Activated CD8-positive, alpha-beta memory T cell treated with anti-CD3 and anti-CD28 coated beads, Interleukin-2, amount 10 ng/mL, durations not matched to agents 7 days and 5 days (primary cell): ENCODE data around the gene BPIFB4. TPM values are rescaled to one million over a fixed set of nuclear protein-coding genes. Genes with fewer than 3 reads are reported as not detected.

Experiments
- ATAC-seq: fragments of 150-1000 bp; cut with Tn5 transposase; one replicate; pipeline ENCODE4 v1.10.0; 2021; ENCODE audit warnings: moderate library complexity
- CTCF ChIA-PET: fragments of 350-600 bp; sonication (Branson Sonifier 250); formaldehyde crosslinking; loops from one replicate; lab custom pipeline; 2021; ENCODE audit warnings: antibody characterized with exemption; lab: Charles Lee
- DNase-seq: peaks from one replicate; pipeline ENCODE4 v3.0.0-alpha.2; 2020
- H3K27ac Mint-ChIP-seq: one replicate; pipeline ENCODE4 v1.8.0; 2021; ENCODE audit warnings: mild to moderate bottlenecking, mixed read lengths
- H3K27me3 Mint-ChIP-seq: one replicate; pipeline ENCODE4 v1.8.0; 2021; ENCODE audit warnings: mixed read lengths
- H3K36me3 Mint-ChIP-seq: one replicate; pipeline ENCODE4 v1.8.0; 2021; ENCODE audit warnings: mild to moderate bottlenecking, mixed read lengths
- H3K4me1 Mint-ChIP-seq: one replicate; pipeline ENCODE4 v1.8.0; 2021; ENCODE audit warnings: mixed read lengths
- H3K4me3 Mint-ChIP-seq: one replicate; pipeline ENCODE4 v1.8.0; 2021; ENCODE audit warnings: mild to moderate bottlenecking, moderate library complexity, mixed read lengths
- H3K9me3 Mint-ChIP-seq: one replicate; pipeline ENCODE4 v1.8.0; 2022; ENCODE audit warnings: low read depth, mixed read lengths
- total RNA-seq, 2 experiments: library from RNA; stranded (reverse); gene quantifications; one replicate each; pipeline ENCODE4 v1.2.3, GENCODE V29; 2021

BPIFB4 gene
- total RNA-seq, 2 experiments from 2014 or later: not detected

- Mint-ChIP-seq H3K36me3 (no peaks in the 10 kb centered on the region), H3K4me3 (no peak overlapping the region), H3K27me3 (no peaks in the 10 kb centered on the region), H3K27ac (no peak overlapping the region), H3K9me3 (no peaks in the 10 kb centered on the region), H3K4me1 (no peaks in the 10 kb centered on the region)
- ATAC-seq (no peak), DNase-seq (no peak)
- CTCF ChIA-PET: no interaction called here
Measured at GRCh38 chr20:33065785-33066184, 13.7 kb upstream of the BPIFB4 start.

- DNase-seq (no peak), ATAC-seq (no peak)
- no peak overlapping the region for H3K4me3 Mint-ChIP-seq
- no peaks in the 10 kb centered on the region for H3K27me3 Mint-ChIP-seq
- no peaks in the 10 kb centered on the region for H3K4me1 Mint-ChIP-seq
- H3K9me3 Mint-ChIP-seq: no peaks in the 10 kb centered on the region
- CTCF ChIA-PET: interaction anchor here (1.0 kb wide), 1 partner anchor 166 kb away, joined by 4 read pairs; no protein-coding TSS in a partner anchor
- H3K36me3 Mint-ChIP-seq: no peaks in the 10 kb centered on the region
- H3K27ac Mint-ChIP-seq: no peak overlapping the region
Measured at GRCh38 chr20:33067806-33068205, 11.6 kb upstream of the BPIFB4 start.

GRCh38 chr20:33068251-33068939 lies 11.0 kb upstream of the BPIFB4 start:
- Mint-ChIP-seq H3K27ac (no peak overlapping the region), H3K36me3 (no peaks in the 10 kb centered on the region), H3K9me3 (no peaks in the 10 kb centered on the region), H3K4me1 (no peaks in the 10 kb centered on the region), H3K27me3 (no peaks in the 10 kb centered on the region), H3K4me3 (no peak overlapping the region)
- CTCF ChIA-PET: interaction anchor here (1.0 kb wide), 1 partner anchor 166 kb away, joined by 4 read pairs; no protein-coding TSS in a partner anchor
- ATAC-seq (no peak), DNase-seq (no peak)

GRCh38 chr20:33069673-33070072 lies 9.8 kb upstream of the BPIFB4 start:
- Mint-ChIP-seq H3K9me3 (no peaks in the 10 kb centered on the region), H3K4me1 (no peaks in the 10 kb centered on the region), H3K36me3 (no peaks in the 10 kb centered on the region), H3K4me3 (no peak overlapping the region), H3K27ac (no peak overlapping the region), H3K27me3 (no peaks in the 10 kb centered on the region)
- no peak for DNase-seq
- ATAC-seq: no peak
- CTCF ChIA-PET: no interaction called here

GRCh38 chr20:33070111-33071053 lies 9.1 kb upstream of the BPIFB4 start:
- no peak overlapping the region for H3K4me3 Mint-ChIP-seq
- no peak overlapping the region for H3K27ac Mint-ChIP-seq
- no peaks in the 10 kb centered on the region for H3K36me3 Mint-ChIP-seq
- no peaks in the 10 kb centered on the region for H3K4me1 Mint-ChIP-seq
- no peaks in the 10 kb centered on the region for H3K9me3 Mint-ChIP-seq
- no peaks in the 10 kb centered on the region for H3K27me3 Mint-ChIP-seq
- CTCF ChIA-PET: no interaction called here
- DNase-seq (no peak), ATAC-seq (no peak)

- no peaks in the 10 kb centered on the region for H3K36me3 Mint-ChIP-seq
- no peak overlapping the region for H3K4me3 Mint-ChIP-seq
- H3K4me1 Mint-ChIP-seq: no peaks in the 10 kb centered on the region
- no peak overlapping the region for H3K27ac Mint-ChIP-seq
- DNase-seq: no peak
- H3K27me3 Mint-ChIP-seq: no peaks in the 10 kb centered on the region
- H3K9me3 Mint-ChIP-seq: no peaks in the 10 kb centered on the region
- no peak for ATAC-seq
- CTCF ChIA-PET: interaction anchor here (0.6 to 1.0 kb wide), 2 partner anchors 228 to 389 kb away, joined by 3 read pairs; no protein-coding TSS in a partner anchor
Measured at GRCh38 chr20:33071198-33071597, 8.2 kb upstream of the BPIFB4 start.

GRCh38 chr20:33072362-33072761 lies 7.1 kb upstream of the BPIFB4 start:
- CTCF ChIA-PET: interaction anchor here (1.0 to 1.5 kb wide), 3 partner anchors 17 to 227 kb away, joined by 3 to 5 read pairs (median 3); no protein-coding TSS in a partner anchor
- no peak for DNase-seq
- no peak overlapping the region for H3K27ac Mint-ChIP-seq
- no peaks in the 10 kb centered on the region for H3K9me3 Mint-ChIP-seq
- no peaks in the 10 kb centered on the region for H3K27me3 Mint-ChIP-seq
- no peaks in the 10 kb centered on the region for H3K4me1 Mint-ChIP-seq
- no peaks in the 10 kb centered on the region for H3K36me3 Mint-ChIP-seq
- ATAC-seq: no peak
- no peak overlapping the region for H3K4me3 Mint-ChIP-seq

GRCh38 chr20:33072813-33073212 lies 6.6 kb upstream of the BPIFB4 start:
- Mint-ChIP-seq H3K36me3 (no peaks in the 10 kb centered on the region), H3K4me1 (no peaks in the 10 kb centered on the region), H3K27me3 (no peaks in the 10 kb centered on the region), H3K9me3 (no peaks in the 10 kb centered on the region), H3K4me3 (no peak overlapping the region), H3K27ac (no peak overlapping the region)
- DNase-seq: no peak
- CTCF ChIA-PET: interaction anchor here (1.2 to 1.5 kb wide), 2 partner anchors 16 to 171 kb away, joined by 3 to 5 read pairs; no protein-coding TSS in a partner anchor
- ATAC-seq: no peak

- no peak for ATAC-seq
- CTCF ChIA-PET: interaction anchor here (1.2 to 6.0 kb wide), 4 partner anchors 11 to 297 kb away, joined by 3 to 33 read pairs (median 4); no protein-coding TSS in a partner anchor
- no peaks in the 10 kb centered on the region for H3K36me3 Mint-ChIP-seq
- no peaks in the 10 kb centered on the region for H3K4me1 Mint-ChIP-seq
- no peaks in the 10 kb centered on the region for H3K27me3 Mint-ChIP-seq
- H3K27ac Mint-ChIP-seq: no peak overlapping the region
- no peak overlapping the region for H3K4me3 Mint-ChIP-seq
- H3K9me3 Mint-ChIP-seq: no peaks in the 10 kb centered on the region
- no peak for DNase-seq
Measured at GRCh38 chr20:33074675-33075074, 4.8 kb upstream of the BPIFB4 start.

- H3K27ac Mint-ChIP-seq: no peak overlapping the region
- no peaks in the 10 kb centered on the region for H3K36me3 Mint-ChIP-seq
- no peak for DNase-seq
- H3K4me1 Mint-ChIP-seq: no peaks in the 10 kb centered on the region
- no peaks in the 10 kb centered on the region for H3K27me3 Mint-ChIP-seq
- CTCF ChIA-PET: interaction anchor here (1.2 to 6.0 kb wide), 4 partner anchors 15 to 174 kb away, joined by 3 to 33 read pairs (median 6); no protein-coding TSS in a partner anchor
- no peaks in the 10 kb centered on the region for H3K9me3 Mint-ChIP-seq
- no peak for ATAC-seq
- no peak overlapping the region for H3K4me3 Mint-ChIP-seq
Measured at GRCh38 chr20:33075281-33075680, 4.2 kb upstream of the BPIFB4 start.

- Mint-ChIP-seq H3K4me1 (no peaks in the 10 kb centered on the region), H3K27ac (no peak overlapping the region), H3K4me3 (no peak overlapping the region), H3K9me3 (no peaks in the 10 kb centered on the region), H3K36me3 (no peaks in the 10 kb centered on the region), H3K27me3 (no peaks in the 10 kb centered on the region)
- ATAC-seq: no peak
- CTCF ChIA-PET: interaction anchor here (0.7 to 6.0 kb wide), 8 partner anchors 10 to 287 kb away, joined by 3 to 33 read pairs (median 4); no protein-coding TSS in a partner anchor
- DNase-seq: no peak
Measured at GRCh38 chr20:33076662-33077372, 2.6 kb upstream of the BPIFB4 start.

GRCh38 chr20:33081411-33082154 lies 2.1 kb downstream of the BPIFB4 start:
- no peak overlapping the region for H3K4me3 Mint-ChIP-seq
- H3K9me3 Mint-ChIP-seq: no peaks in the 10 kb centered on the region
- DNase-seq: no peak
- H3K27ac Mint-ChIP-seq: no peak overlapping the region
- no peaks in the 10 kb centered on the region for H3K36me3 Mint-ChIP-seq
- H3K4me1 Mint-ChIP-seq: no peaks in the 10 kb centered on the region
- CTCF ChIA-PET: no interaction called here
- H3K27me3 Mint-ChIP-seq: no peaks in the 10 kb centered on the region
- ATAC-seq: no peak
